HG02981 (cell line): Measurements from ENCODE around the gene UBTD1.
A peak's percentile ranks its signal among the peaks of the same experiment; 100 is the strongest.
"Not testable (repeated sequence)": the region's sequence is repeated elsewhere in the genome, so short reads cannot be mapped to it uniquely, and the experiment has no call there.

Experiments used
- ATAC-seq: cut with Tn5 transposase; IDR thresholded peaks from one replicate; pipeline ENCODE4 v1.9.1; 2021; ENCODE audit warnings: mild to moderate bottlenecking, moderate library complexity; ENCODE audit not compliant: unreplicated experiment

The UBTD1 gene, protein sequence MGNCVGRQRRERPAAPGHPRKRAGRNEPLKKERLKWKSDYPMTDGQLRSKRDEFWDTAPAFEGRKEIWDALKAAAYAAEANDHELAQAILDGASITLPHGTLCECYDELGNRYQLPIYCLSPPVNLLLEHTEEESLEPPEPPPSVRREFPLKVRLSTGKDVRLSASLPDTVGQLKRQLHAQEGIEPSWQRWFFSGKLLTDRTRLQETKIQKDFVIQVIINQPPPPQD

GRCh38 chr10:97498841-97499560, at the start of gene UBTD1:
TSS of gene UBTD1 (plus strand) at chr10:97498924. CDS start at chr10:97499204, 280 bp downstream.
- ATAC-seq: peak; percentile 4

- no peak for ATAC-seq
These were observed 47.9 kb upstream of the UBTD1 start for GRCh38 chr10:97450828-97451227.

DNA sequence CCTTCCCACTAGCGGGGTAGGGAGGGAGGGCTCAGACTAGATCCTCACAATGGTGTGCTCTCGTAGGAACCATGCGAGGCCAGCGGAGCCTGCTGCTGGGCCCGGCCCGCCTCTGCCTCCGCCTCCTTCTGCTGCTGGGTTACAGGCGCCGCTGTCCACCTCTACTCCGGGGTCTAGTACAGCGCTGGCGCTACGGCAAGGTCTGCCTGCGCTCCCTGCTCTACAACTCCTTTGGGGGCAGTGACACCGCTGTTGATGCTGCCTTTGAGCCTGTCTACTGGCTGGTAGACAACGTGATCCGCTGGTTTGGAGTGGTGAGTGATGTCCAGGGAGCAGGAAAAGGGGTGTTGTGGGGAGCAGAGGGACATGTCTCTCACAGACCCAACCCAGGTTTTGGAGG, 47.1 kb upstream of the UBTD1 start:
- no peak for ATAC-seq

DNA sequence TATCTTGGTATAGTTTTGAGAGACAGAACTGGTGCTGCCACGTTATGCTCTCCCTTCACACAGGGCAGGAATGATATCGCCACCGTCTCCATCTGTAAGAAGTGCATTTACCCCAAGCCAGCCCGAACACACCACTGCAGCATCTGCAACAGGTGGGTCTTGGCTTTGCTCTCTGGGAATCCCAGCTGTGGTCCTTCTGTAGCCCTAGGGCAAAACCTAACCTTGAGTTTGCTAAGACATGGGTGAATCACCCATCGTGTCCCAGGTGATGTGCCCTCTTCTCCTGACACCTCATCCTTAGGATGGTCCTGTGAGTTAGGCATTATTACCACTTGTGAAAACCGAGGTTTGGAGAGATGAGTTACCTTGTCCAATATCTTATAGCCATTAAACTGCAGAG, 46.4 kb upstream of the UBTD1 start:
- no peak for ATAC-seq

DNA sequence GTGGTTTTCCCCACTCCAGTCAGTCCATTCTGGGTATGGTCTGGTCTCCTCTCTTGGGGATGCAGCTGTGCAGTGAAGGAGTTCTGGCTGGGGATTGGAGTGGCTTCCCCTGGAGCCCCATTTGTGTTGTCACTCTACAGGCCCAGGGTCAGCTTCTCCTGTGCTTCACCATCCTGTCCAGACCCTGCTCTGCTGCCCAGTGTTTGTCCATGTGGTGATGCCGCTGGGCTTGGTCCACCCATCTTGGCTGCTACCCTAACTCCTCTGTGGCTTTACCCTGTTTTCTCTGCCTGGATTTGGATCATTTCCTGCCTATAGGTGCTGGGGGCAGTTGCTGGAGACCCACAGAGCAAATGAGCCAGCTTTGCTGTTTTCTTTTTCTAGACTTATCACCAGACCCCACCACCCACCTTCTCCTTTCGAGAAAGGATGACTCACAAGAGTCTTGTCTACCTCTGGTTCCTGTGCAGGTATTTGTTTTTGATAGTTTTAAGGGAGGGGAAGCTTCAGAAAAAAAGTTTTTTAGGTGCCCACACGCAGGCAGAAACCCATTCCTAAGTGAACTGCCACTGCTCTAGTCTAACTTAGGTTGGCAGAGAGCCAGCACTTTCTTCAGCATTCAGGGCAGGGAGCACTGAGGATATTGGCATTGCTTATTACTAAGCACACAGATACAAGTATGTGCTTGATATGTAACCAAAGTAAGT, 44.2 kb upstream of the UBTD1 start:
- ATAC-seq: no peak

GRCh38 chr10:97456034-97456685, 42.6 kb upstream of the UBTD1 start:
- no peak for ATAC-seq

DNA sequence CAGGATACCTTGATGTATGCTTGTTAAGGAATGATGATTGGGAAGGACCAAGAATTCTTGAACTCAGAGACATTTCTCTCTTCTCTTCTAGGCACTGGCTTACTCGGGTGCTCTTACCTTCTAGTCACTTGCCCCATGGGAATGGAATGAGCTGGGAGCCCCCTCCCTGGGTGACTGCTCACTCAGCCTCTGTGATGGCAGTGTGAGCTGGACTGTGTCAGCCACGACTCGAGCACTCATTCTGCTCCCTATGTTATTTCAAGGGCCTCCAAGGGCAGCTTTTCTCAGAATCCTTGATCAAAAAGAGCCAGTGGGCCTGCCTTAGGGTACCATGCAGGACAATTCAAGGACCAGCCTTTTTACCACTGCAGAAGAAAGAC, 42.0 kb upstream of the UBTD1 start:
- ATAC-seq: no peak

- no peak for ATAC-seq
These were observed 39.6 kb upstream of the UBTD1 start for GRCh38 chr10:97459111-97459510.

DNA sequence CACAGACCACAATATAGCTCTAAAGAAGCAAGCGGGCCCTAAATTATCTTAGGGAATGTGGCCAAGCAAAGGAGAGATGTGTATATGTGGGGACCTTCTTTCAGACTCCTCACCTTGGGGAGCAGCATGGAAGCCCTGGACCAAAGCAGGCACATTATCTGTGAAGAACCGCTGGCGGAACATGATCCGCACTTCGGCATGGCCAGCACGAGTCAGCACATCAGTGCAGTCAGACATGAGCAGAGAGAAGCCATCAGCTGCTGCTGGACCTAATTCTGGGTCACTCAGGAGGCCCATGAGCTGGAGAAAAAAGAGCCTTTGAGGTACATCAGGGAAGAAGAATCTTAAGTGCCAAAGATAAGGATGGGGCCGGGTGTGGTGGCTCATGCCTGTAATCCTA, 38.8 kb upstream of the UBTD1 start:
- no peak for ATAC-seq

- ATAC-seq: no peak
These were observed 36.4 kb upstream of the UBTD1 start for GRCh38 chr10:97462309-97462708.

DNA sequence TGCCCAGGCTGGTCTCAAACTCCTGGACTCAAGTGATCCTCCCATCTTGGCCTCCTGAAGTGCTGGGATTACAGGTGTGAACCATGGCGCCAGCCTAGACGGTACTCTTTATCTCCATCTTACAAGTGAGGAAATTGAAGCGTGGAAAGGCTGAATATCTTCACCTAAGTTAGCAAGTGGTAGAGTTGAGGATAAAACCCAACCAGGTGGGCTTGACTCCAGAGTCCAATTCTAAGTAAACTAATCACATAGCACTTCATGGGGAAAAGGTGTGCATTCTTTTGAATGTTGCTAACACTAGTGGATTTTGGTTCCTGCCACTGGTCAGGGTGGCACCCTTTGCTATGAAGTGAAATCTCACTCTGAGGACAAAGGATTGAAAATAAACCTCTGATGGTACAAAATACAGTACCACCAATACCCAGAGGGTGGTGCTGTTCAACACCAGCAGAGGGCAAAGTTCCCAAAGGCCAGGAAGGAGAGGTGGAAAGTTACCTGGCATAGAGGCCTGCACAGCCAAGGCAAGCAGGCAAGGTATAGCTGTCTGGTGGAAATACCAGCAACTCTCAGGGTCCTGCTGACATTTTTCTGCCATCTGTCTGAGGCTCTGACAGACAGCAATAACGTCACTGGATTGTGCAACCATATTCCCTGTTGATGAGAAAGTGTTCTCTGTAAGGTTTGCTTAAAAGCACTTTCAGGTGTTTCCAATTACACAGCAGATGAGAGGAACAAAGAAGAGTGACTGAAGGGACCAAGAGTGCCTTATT, 35.2 kb upstream of the UBTD1 start:
- ATAC-seq: no peak

DNA sequence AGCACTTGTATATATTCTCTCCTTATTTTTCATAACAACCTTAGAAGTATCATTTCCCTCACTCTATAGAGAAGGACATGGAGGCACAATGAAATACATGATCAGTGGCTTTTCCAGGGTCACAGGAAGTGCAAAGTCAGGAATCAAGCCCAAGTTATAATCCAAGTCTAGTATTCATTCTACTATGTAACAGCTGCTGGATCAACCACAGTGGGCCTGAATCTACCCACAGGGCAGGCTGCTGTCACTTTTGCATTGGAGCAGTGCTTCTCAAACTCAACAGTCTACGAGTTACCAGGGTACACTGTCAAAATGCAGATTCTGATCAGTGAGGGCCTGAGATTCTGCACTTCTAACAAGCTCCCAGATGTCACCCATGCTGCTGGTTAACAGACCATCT, 34.5 kb upstream of the UBTD1 start:
- ATAC-seq: no peak

- no peak for ATAC-seq
These were observed 32.7 kb upstream of the UBTD1 start for GRCh38 chr10:97465982-97466381.

DNA sequence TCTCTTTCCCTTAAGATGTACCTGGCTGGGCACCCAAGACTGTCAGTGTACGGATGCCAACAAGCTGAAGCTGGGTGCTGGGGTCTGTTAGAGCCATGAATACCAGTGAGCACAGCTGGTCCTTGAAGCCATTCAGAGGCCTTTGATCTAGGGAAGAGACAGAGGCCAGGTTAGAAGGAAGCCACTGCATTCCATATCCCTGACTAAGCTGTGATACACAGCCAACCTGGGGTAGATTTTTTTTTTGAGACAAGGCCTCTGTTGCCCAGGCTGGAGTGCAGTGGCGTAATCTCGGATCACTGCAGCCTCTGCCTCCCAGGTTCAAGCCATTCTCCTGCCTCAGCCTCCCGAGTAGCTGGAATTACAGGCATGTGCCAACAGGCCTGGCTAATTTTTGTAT, 32.0 kb upstream of the UBTD1 start:
- ATAC-seq: no peak

- ATAC-seq: no peak
These were observed 30.6 kb upstream of the UBTD1 start for GRCh38 chr10:97468162-97468561.

DNA sequence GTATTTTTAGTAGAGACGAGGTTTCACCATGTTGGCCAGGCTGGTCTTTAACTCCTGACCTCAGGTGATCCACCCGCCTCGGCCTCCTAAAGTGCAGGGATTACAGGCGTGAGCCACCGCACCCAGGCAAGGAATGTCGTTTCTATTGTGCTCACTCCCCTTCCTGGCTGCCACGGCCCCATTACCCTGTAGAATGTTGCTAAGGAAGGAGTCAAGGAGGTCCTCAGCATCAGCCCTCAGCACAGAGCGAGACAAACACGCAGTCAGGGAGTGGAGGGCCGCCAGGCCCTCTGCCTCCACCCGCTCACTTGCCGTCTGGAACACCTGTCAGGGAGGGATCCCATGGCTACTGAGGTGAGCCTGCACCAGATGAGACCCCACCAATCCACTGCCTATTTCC, 29.9 kb upstream of the UBTD1 start:
- ATAC-seq: not testable (repeated sequence)

DNA sequence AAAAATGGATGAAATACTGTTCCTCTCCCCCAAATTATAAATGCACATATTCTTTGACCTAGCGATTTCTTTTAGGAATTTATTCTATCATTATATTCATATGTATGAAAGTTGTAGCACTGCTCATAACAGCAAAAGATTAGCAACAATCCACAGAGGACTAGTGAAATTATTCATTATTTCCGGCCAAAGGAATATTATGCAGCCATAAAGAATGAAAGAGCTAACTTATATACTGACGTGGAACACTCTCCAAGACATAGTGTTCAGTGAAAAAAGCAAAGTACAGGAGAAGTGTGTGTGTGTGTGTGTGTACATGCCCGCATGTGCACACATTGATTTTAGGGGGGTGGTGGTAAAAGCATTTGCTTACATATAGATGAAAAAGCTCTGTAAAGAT, 23.8 kb upstream of the UBTD1 start:
- ATAC-seq: no peak

DNA sequence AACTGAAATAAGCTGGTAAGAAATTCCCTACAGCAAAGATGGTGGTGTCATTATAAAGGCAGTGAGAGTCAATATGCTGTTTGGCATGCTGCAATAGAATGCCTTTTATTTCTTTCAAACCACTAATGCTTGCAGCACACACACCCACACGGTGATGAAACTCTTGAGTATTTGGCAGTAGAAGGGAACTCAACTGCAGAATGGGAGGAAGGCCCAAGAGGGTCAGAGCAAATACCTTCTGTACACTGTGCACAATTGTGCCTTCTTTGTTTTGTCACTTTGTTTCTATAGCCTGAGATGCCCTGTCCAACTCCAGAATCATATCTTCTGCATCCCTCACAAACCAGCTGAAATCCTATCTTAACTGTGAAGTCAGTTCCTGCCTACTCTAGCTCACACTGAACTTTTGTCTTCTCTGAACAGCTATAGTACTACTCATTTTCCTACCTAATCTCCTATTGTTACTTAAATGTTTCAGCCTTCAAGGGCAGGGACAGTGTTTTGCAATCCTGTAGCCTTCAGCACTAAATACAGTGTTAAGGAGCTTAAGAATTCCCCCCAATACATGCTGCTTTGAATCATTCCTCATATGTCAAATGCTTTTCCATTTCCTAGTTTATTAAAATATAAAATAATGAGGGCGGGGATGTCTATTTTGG, 22.7 kb upstream of the UBTD1 start:
- ATAC-seq: no peak

GRCh38 chr10:97479410-97479809, 19.3 kb upstream of the UBTD1 start:
- not testable (repeated sequence) for ATAC-seq

DNA sequence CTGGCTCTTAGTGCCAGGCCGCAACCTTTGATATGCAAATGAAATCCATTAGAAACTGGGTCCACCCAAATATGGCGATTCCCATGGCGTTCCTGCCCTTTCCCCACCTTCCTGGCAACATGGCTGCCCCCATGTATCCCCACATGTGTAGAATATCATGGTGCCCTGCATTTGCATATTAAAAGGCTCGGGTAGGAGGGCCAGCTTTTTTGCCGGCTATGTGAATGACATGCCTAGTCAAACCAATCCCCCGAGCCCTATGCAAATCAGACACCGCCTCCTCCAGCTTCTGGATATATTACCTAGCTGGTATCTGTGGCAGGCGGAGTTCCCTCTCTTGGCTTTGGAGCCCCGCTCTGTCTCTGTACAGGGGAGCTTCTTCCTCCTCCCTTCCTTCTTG, 18.8 kb upstream of the UBTD1 start:
- no peak for ATAC-seq
